GM19043 (cell line): ENCODE data around the gene MXD3.
"Not testable (repeated sequence)": the region's sequence is repeated elsewhere in the genome, so short reads cannot be mapped to it uniquely, and the experiment has no call there.

Experiments
- ATAC-seq: cut with Tn5 transposase; IDR thresholded peaks from one replicate; pipeline ENCODE4 v1.9.1; 2021; ENCODE audit warnings: low read depth; ENCODE audit not compliant: unreplicated experiment

Gene MXD3

GRCh38 chr5:177275883-177276282 is 35.8 kb downstream of the MXD3 start:
- ATAC-seq, result no peak

- no peak for ATAC-seq
Observed at GRCh38 chr5:177271113-177271512, 40.6 kb downstream of the MXD3 start.

- no peak for ATAC-seq
Observed at GRCh38 chr5:177270653-177271052, 41.0 kb downstream of the MXD3 start.

- no peak for ATAC-seq
Observed at GRCh38 chr5:177269976-177270375, 41.7 kb downstream of the MXD3 start.

GRCh38 chr5:177269232-177269895 is 42.3 kb downstream of the MXD3 start:
- no peak for ATAC-seq

GRCh38 chr5:177265395-177265794 is 46.3 kb downstream of the MXD3 start:
- no peak for ATAC-seq

- ATAC-seq, result no peak
Observed at GRCh38 chr5:177264178-177264577, 47.5 kb downstream of the MXD3 start.

GRCh38 chr5:177261510-177261909 is 50.2 kb downstream of the MXD3 start:
- no peak for ATAC-seq

GRCh38 chr5:177260961-177261360 is 50.7 kb downstream of the MXD3 start:
- no peak for ATAC-seq

- ATAC-seq, result not testable (repeated sequence)
Observed at GRCh38 chr5:177258711-177259110, 53.0 kb downstream of the MXD3 start.
